Smooth muscle cell of bladder (primary cell): ENCODE results near the gene SLC35F5. TPM values are rescaled to one million over a fixed set of nuclear protein-coding genes. Genes with fewer than 3 reads are reported as not detected.

ENCODE experiments used
- total RNA-seq: library from RNA; depleted of rRNA; stranded (reverse); fragments of >200 nt; gene quantifications from 2 replicates; pipeline ENCODE4 v1.2.3, GENCODE V29; 2014

Gene SLC35F5, protein sequence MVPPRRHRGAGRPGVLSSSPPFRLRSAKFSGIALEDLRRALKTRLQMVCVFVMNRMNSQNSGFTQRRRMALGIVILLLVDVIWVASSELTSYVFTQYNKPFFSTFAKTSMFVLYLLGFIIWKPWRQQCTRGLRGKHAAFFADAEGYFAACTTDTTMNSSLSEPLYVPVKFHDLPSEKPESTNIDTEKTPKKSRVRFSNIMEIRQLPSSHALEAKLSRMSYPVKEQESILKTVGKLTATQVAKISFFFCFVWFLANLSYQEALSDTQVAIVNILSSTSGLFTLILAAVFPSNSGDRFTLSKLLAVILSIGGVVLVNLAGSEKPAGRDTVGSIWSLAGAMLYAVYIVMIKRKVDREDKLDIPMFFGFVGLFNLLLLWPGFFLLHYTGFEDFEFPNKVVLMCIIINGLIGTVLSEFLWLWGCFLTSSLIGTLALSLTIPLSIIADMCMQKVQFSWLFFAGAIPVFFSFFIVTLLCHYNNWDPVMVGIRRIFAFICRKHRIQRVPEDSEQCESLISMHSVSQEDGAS
- total RNA-seq, result 117 and 189 TPM in 2 replicates

DNA sequence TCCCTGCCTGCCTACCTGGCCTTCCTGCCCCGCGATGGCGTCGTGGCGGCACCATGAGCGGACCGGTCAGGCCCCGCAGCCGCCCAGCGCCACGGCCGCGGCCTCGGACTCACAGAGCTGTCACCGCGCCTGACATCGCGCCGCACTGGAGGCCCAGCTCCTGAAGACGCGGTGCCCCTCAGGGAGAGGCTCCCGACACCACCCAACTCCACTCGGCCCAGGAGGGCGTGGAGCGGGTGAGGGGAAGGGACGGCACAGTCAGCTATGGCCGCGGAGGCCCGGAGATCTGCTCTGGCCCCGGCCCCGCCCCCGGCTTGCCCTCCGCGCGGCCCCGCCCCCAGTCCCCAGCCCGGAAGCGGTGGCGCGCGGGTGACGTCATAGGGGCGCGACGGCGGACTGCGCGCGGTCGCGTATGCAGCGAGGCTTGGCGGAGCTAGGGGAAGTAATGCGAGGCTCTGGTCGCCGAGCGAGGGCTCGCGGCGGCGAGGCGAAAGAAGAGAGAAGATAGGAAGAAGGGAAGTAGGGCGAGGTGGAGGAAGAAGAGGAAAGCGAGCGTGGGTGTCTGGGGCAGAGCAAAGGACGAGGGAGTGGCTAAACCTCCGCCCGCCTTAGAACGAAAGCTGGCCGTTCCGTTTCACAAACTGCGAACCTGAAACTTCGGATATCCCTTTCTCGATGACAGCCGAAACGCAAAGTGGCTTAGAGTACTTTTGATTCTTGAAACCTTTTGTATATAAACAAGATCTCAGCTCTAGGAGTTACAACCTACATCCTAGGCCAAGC lies at the start of gene SLC35F5:
SLC35F5 (minus strand) TSS at position 288 of the 783 bp plus-strand sequence; CDS start at position 55, 233 bp downstream.

Other genes starting within 250 kb of the SLC35F5 start
- 7.5 and 7.7 TPM in 2 replicates for gene RABL2A, start 129.4 kb downstream of the SLC35F5 start, total RNA-seq
- gene ACTR3, start 133.4 kb upstream of the SLC35F5 start, total RNA-seq, result 143 and 198 TPM in 2 replicates